ACC112 (cell line): ENCODE data around the gene ZFAND2A.

Source experiments
- H2AFZ ChIP-seq: fragments of 200-600 bp; sonication (generic); one replicate; pipeline ENCODE4 v1.6.0; 2017; ENCODE audit warnings: antibody characterized with exemption, low read length; ENCODE audit not compliant: unreplicated experiment
- H3K27ac ChIP-seq: fragments of 200-600 bp; sonication (generic); 2 replicates; pipeline ENCODE4 v1.5.1; 2014; ENCODE audit warnings: low read depth, mild to moderate bottlenecking, antibody characterized with exemption, low read length, moderate library complexity
- H3K27me3 ChIP-seq: fragments of 200-600 bp; sonication (generic); 2 replicates; pipeline ENCODE4 v1.6.1; 2014; ENCODE audit warnings: mild to moderate bottlenecking, antibody characterized with exemption, low read length, moderate library complexity, mixed read lengths; ENCODE audit not compliant: insufficient read depth
- H3K36me3 ChIP-seq: fragments of 200-600 bp; sonication (generic); 2 replicates; pipeline ENCODE4 v1.6.1; 2016; ENCODE audit warnings: mild to moderate bottlenecking, antibody characterized with exemption, low read length, moderate library complexity, mixed read lengths; ENCODE audit not compliant: insufficient read depth
- H3K4me1 ChIP-seq: fragments of 200-600 bp; sonication (generic); one replicate; pipeline ENCODE4 v1.6.1; 2016; ENCODE audit warnings: low read length, mixed read lengths; ENCODE audit not compliant: insufficient read depth, unreplicated experiment, control insufficient read depth
- H3K4me3 ChIP-seq: fragments of 200-600 bp; sonication (generic); 2 replicates; pipeline ENCODE4 v1.5.1; 2014; ENCODE audit warnings: mild to moderate bottlenecking, low read depth, low read length
- H3K79me2 ChIP-seq: fragments of 200-600 bp; sonication (generic); one replicate; pipeline ENCODE4 v1.6.0; 2016; ENCODE audit warnings: low read length; ENCODE audit not compliant: control insufficient read depth, unreplicated experiment, insufficient read depth

The ZFAND2A gene

DNA sequence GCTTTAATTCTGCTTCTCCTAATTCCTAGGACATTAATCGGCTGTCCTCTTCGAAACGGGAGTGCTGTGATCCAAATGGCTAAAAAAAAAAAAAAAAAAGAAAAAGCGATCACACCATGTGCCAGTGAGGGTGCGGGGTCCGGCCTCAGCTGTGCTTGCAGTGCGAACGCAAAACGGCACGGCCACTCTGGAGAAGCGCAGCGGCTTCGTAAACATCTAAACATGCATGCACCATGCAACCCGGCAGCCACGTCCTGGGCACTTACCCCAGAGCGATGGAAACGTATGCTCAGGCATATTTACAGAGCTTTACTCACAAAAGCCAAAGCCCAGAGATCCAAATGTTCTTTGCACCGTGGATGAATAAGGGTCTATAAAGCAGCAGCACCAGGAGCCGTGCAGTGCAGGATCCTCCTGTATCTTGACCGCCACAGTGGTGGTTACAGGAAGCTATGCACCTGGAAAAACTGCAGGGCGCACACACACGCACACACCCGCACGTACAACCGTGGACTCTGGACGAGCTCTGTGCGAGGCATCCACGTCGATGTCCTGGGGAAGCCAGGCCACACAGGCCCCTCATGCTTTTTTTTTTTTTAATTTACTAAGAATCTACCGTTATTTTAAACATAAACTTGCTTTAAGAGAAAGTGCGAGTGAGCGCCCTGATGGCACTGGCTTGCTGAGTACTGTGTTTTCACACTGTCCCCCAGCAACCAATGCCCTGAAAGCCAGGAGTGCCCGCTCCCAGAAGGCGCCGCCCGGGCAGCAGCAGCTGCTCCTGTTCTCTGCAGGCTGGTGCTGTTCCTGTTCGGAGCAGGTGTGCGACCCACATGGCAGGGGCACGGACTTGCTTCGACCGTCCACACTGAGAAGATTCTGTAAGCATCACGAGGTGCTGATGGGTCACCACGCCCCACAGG lies 47.1 kb downstream of the ZFAND2A start:
- Histone ChIP-seq H3K36me3 (no peaks in the 10 kb centered on the region), H2AFZ (no peak overlapping the region), H3K79me2 (peaks cover 2% of the 10 kb centered on the region), H3K27me3 (no peaks in the 10 kb centered on the region), H3K4me1 (no peaks in the 10 kb centered on the region), H3K4me3 (no peak overlapping the region), H3K27ac (no peak overlapping the region)

DNA sequence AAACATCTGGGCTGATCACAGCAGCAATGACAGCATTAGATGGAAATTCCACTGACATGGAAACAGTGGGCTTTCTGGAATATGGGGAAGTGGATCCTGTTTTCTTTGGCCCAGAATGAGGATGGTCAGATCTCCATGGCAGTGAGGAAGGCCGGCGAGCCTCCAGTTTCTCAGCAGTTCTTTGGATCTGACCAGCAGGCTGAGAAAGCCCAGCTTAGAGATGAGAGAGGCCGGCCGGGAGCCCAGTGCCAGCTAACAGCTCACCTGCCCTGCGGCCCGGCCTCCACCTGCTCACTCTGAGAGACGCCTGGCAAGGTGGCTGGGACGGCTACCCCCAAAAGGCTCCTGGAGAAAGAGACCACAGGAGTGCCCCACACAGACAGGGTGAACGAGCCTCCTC lies 47.9 kb downstream of the ZFAND2A start:
- Histone ChIP-seq H3K79me2 (peaks cover 2% of the 10 kb centered on the region), H3K27ac (no peak overlapping the region), H2AFZ (no peak overlapping the region), H3K4me1 (no peaks in the 10 kb centered on the region), H3K36me3 (no peaks in the 10 kb centered on the region), H3K27me3 (no peaks in the 10 kb centered on the region), H3K4me3 (no peak overlapping the region)

DNA sequence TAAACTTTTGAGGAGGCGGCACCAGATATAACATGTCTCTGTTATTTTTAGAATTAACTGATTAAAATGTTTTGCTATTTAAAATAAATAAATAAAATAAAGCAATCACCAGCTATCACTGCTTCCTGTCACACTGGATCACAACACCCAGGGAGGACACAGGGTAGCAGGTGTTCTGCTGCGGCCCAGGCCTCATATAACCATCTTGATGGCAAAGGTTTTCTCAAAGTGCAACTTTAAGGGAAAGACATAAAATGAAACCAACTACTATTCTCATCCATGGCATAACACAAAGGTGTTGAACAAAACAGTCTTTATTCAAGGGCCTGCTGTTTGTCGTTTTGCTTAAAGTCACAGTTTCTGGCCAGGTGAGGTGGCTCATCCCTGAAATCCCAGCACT lies 48.8 kb downstream of the ZFAND2A start:
- Histone ChIP-seq H3K27me3 (no peaks in the 10 kb centered on the region), H3K36me3 (no peaks in the 10 kb centered on the region), H3K27ac (no peak overlapping the region), H3K4me1 (no peaks in the 10 kb centered on the region), H2AFZ (no peak overlapping the region), H3K79me2 (peaks cover 2% of the 10 kb centered on the region), H3K4me3 (no peak overlapping the region)

DNA sequence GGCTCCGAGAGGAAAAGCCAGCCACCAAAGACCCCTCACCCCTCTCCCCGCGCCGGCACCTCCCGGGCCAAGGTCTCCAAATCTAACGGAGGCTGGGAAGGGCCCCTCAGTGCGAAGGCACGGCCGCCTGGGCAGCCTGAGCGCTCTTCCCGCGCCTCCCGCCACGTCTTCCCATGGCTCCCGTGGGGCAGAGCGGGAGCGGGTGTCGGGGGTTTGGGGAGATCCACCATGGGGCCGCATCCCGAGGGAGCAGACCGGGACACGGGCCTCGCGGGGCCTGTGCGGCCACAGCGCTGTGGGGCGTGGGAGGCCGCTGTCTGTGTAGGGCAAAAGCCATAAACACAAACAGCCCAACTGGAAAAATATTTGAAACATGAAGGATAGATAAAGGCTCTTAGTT lies 49.6 kb downstream of the ZFAND2A start:
- Histone ChIP-seq H3K36me3 (no peaks in the 10 kb centered on the region), H2AFZ (no peak overlapping the region), H3K27ac (no peak overlapping the region), H3K4me1 (no peaks in the 10 kb centered on the region), H3K4me3 (no peak overlapping the region), H3K27me3 (no peaks in the 10 kb centered on the region), H3K79me2 (peaks cover 2% of the 10 kb centered on the region)

DNA sequence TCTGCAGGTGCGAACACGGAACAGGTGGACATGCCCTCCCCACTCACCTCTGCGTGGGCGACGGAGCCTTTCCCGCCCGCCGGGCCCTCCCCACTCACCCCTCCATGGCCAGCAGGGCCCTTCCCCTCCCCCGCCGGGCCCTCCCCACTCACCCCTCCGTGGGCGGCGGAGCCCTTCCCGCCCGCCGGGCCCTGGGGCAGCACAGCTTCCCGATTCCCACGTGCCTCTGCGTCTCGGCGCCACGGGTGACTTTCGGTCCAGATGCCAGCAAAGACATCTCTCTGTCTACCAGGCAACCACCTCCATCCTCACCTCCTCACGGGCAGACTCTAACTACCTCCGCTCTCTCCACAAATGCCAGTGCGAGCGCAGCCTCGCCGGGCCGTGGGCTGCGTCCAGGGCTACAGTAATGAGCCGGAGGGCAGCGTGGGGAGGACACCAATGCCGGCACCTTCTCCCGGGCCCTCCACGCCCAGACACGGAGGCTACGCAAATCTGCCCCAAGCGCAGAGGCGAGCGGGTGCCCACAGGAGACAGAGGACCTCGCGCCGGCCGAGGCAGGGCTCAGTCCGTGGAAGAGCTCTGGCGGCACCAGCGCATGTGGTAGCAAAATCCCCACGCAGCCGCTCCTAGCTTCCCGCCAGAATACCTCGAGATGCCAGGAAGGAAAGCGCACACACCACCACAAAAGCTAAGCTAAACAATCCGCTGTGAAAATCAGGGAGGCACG lies 50.2 kb downstream of the ZFAND2A start:
- H3K27ac ChIP-seq: no peak overlapping the region

DNA sequence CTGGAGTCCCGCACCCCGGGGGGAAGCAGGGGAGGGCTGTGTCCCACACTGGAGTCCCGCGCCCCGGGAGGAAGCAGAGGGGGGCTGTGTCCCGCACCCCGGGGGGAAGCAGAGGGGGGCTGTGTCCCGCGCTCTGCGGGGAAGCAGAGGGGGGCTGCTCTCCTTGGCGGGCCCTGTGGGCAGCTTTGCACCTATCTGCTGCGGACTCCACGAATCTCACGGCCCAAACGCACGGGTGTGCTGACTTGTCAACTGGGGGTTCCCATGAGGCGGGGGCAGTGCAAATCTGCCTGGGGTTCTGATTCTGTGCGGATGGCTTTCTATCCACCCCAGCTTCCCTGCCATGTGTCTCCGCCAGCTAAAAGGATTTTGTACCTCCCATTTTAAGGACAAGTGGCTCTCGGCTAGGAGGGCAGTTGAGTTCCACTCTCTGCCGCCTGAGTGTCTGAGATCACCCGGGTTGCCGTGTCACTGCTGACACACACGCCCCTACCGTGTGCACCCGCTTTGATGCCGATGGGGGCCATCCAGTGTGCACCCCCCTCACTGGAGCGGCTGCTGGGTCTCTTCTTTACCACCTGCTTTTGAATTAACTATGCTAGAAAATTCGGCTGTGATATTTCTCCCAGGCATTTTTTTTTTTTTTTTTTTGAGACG lies 51.6 kb downstream of the ZFAND2A start:
- Histone ChIP-seq H3K27ac (no peak overlapping the region), H3K4me3 (no peak overlapping the region), H3K79me2 (no peaks in the 10 kb centered on the region), H3K36me3 (no peaks in the 10 kb centered on the region), H2AFZ (no peak overlapping the region), H3K27me3 (no peaks in the 10 kb centered on the region), H3K4me1 (no peaks in the 10 kb centered on the region)

More for the DNA sequence above, 50.2 kb downstream of the ZFAND2A start:
- no peaks in the 10 kb centered on the region for H3K36me3 ChIP-seq
- no peaks in the 10 kb centered on the region for H3K4me1 ChIP-seq
- no peak overlapping the region for H2AFZ ChIP-seq
- no peaks in the 10 kb centered on the region for H3K27me3 ChIP-seq
- no peaks in the 10 kb centered on the region for H3K79me2 ChIP-seq
- H3K4me3 ChIP-seq: no peak overlapping the region

DNA sequence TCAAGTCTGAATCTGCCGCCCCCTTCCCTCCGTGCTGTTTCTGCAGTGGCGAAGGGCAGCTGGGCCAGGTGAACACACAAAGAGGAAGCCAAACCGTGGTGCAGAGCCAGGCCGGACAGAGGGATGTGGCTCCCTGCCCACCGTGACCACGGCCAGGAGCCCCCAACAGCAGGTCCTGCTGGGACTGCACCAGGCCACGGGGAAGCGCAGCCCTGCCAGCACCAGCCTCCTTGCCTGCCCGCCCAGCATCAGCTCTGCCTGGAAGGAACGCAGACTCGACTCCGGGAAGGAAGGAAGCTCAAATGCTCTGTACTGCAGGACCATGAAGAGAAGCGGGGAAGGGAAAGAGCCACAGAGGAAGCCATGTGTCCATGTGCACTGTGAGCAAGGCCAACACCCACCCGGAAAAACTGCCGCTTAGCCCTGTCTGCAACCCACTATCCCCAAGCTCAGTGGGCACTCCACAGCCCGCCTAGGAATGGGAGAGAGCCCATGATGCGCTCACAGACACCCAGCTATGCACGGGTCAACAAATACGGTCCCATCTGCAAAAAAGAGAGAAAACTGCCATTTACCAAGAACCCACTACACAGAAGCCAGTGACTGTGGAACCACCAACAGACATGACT lies 53.1 kb downstream of the ZFAND2A start:
- Histone ChIP-seq H2AFZ (no peak overlapping the region), H3K27me3 (no peaks in the 10 kb centered on the region), H3K4me3 (no peak overlapping the region), H3K27ac (no peak overlapping the region), H3K4me1 (no peaks in the 10 kb centered on the region), H3K79me2 (no peaks in the 10 kb centered on the region), H3K36me3 (no peaks in the 10 kb centered on the region)

DNA sequence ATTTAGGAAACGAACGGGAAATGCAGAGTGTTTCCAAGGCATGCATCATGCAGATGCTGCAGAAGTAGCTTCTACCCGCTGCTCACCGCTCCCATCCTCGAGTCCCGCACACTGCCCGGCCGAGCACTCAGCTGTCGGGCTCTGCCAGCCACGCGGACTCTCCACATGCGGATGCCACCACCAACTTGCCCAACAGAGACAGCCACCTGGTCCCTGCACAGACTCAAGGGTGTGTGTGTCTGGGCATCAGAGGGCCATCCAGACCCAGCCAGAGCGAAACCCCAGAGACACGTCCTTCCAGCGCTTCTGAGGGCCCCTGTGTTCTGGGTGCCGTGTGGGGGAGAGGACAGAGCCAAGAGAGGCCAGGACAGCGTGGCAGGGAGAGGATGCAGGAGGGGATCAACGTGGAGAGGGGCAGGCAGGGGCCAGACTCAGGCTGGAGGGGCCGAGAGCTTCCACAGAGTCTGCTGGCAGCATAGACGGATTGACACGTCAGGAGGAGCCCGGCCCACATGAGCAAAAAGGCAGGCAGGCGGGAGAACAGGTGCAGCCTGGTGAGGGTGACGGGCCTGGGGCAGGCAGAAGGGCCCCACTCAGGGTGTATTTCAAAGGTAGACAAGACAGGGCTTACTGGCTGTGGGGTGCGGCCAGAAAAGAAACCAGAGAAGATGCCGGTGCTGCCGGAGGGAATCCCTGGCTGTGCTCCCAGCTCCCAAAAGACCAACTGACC lies 53.8 kb downstream of the ZFAND2A start:
- Histone ChIP-seq H2AFZ (no peak overlapping the region), H3K27ac (no peak overlapping the region), H3K79me2 (no peaks in the 10 kb centered on the region), H3K27me3 (no peaks in the 10 kb centered on the region), H3K4me1 (no peaks in the 10 kb centered on the region), H3K4me3 (no peak overlapping the region), H3K36me3 (no peaks in the 10 kb centered on the region)

DNA sequence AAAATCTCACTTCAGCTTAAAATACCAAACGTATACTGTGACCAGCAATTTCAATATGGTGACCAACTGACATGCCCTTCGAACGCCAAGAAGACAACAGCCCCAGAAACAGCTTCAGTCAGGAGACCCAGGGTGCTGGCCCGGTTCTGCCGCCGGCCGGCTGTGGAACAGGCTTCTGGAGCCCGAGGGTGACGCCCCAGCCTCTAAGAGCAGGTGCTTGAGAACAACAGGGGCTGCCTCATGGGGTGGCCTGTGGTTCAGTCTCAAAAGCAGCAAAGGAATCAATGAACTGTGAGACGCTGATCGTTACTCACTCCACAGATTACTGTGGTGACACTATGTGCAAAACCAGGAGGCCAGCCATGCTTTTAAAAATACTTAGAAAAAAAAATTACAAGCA lies 54.8 kb downstream of the ZFAND2A start:
- Histone ChIP-seq H3K79me2 (no peaks in the 10 kb centered on the region), H3K27me3 (no peaks in the 10 kb centered on the region), H3K27ac (no peak overlapping the region), H2AFZ (no peak overlapping the region), H3K36me3 (no peaks in the 10 kb centered on the region), H3K4me3 (no peak overlapping the region), H3K4me1 (no peaks in the 10 kb centered on the region)
